WERI-Rb-1 (cell line): ENCODE data around the gene DENND1A.

Experiments
- DNase-seq: peaks from one replicate; pipeline ENCODE4 v3.0.0-alpha.2; 2020
- H3K27ac ChIP-seq: fragments of 250-450 bp; sonication (Bioruptor Pico); 2 replicates; pipeline ENCODE4 v1.5.1; 2020; ENCODE audit warnings: mild to moderate bottlenecking, moderate library complexity
- H3K27me3 ChIP-seq: fragments of 250-450 bp; sonication (Bioruptor Pico); 2 replicates; pipeline ENCODE4 v1.5.1; 2021; ENCODE audit warnings: mild to moderate bottlenecking, low read depth, moderate library complexity; ENCODE audit not compliant: insufficient read depth, severe bottlenecking
- H3K36me3 ChIP-seq: fragments of 250-450 bp; sonication (Bioruptor Pico); 2 replicates; pipeline ENCODE4 v1.5.1; 2020; ENCODE audit warnings: mild to moderate bottlenecking, moderate library complexity
- H3K4me3 ChIP-seq: 2 replicates; pipeline ENCODE4 v1.5.1; 2011; ENCODE audit warnings: low read depth, mild to moderate bottlenecking, control low read depth, low read length
- H3K9me3 ChIP-seq: fragments of 250-450 bp; sonication (Bioruptor Pico); 2 replicates; pipeline ENCODE4 v1.5.1; 2021; ENCODE audit warnings: mild to moderate bottlenecking, moderate library complexity; ENCODE audit not compliant: severe bottlenecking
- CTCF ChIP-seq: IDR thresholded peaks from 2 replicates; pipeline ENCODE4 v1.5.1; 2011; ENCODE audit warnings: low read depth, mild to moderate bottlenecking, control low read depth, inconsistent platforms, low read length

The DENND1A gene

GRCh38 chr9:123973590-123974223, 43.8 kb upstream of the DENND1A start:
- Histone ChIP-seq H3K27me3 (no peaks in the 10 kb centered on the region), H3K4me3 (no peak overlapping the region), H3K36me3 (no peaks in the 10 kb centered on the region), H3K9me3 (peaks cover 15% of the 10 kb centered on the region), H3K27ac (no peak overlapping the region)
- DNase-seq = no peak
- TF ChIP-seq CTCF = no peak

- no peak for DNase-seq
- H3K27me3 ChIP-seq = no peaks in the 10 kb centered on the region
- no peak for TF ChIP-seq CTCF
- H3K4me3 ChIP-seq = no peak overlapping the region
- H3K36me3 ChIP-seq = no peaks in the 10 kb centered on the region
- H3K9me3 ChIP-seq = peaks cover 15% of the 10 kb centered on the region
- no peak overlapping the region for H3K27ac ChIP-seq
Measured at GRCh38 chr9:123972618-123973017, 42.7 kb upstream of the DENND1A start.

- Histone ChIP-seq H3K9me3 (peaks cover 9% of the 10 kb centered on the region), H3K4me3 (no peak overlapping the region), H3K27ac (no peak overlapping the region), H3K36me3 (no peaks in the 10 kb centered on the region), H3K27me3 (no peaks in the 10 kb centered on the region)
- no peak for DNase-seq
- TF ChIP-seq CTCF = no peak
Measured at GRCh38 chr9:123967323-123967722, 37.4 kb upstream of the DENND1A start.

GRCh38 chr9:123965801-123966686, 36.1 kb upstream of the DENND1A start:
- H3K9me3 ChIP-seq = no peaks in the 10 kb centered on the region
- no peak for DNase-seq
- no peaks in the 10 kb centered on the region for H3K27me3 ChIP-seq
- no peak overlapping the region for H3K27ac ChIP-seq
- TF ChIP-seq CTCF = no peak
- H3K4me3 ChIP-seq = no peak overlapping the region
- H3K36me3 ChIP-seq = no peaks in the 10 kb centered on the region

- DNase-seq = no peak
- no peak for TF ChIP-seq CTCF
- H3K27me3 ChIP-seq = no peaks in the 10 kb centered on the region
Measured at GRCh38 chr9:123964761-123965160, 34.8 kb upstream of the DENND1A start.

More at GRCh38 chr9:123964761-123965160, 34.8 kb upstream of the DENND1A start:
- Histone ChIP-seq H3K9me3 (no peaks in the 10 kb centered on the region), H3K27ac (no peak overlapping the region), H3K36me3 (no peaks in the 10 kb centered on the region), H3K4me3 (no peak overlapping the region)
